ENCODE data around the gene KRT23. TPM values are rescaled to one million over a fixed set of nuclear protein-coding genes. Genes with fewer than 3 reads are reported as not detected.

The KRT23 gene
- polyA plus RNA-seq, 1 experiment = 0.06 TPM

- Histone ChIP-seq H3K27me3 (ENCODE audit: control insufficient read depth, insufficient read depth, low read length) (no peaks in the 10 kb centered on the region), H3K27ac (ENCODE audit: low read depth, low read length) (peak overlapping the region; percentile 83), H3K9me3 (ENCODE audit: control insufficient read depth, insufficient read depth, low read length) (no peaks in the 10 kb centered on the region), H3K4me3 (ENCODE audit: low read depth, low read length) (peak overlapping the region; percentile 21; the same call in 1 of the 2 replicates)
- no peak for TF ChIP-seq CTCF (IDR thresholded peaks at IDR 0.05; ENCODE audit: low read depth, low read length)
- ChIA-PET POLR2A (no interaction called here), CTCF (interaction anchor here (1.2 to 4.2 kb wide), 3 partner anchors 419 to 745 kb away, joined by 6 to 29 read pairs (median 8); no protein-coding TSS in a partner anchor)
- no peak for DNase-seq (ENCODE audit: low read depth, low spot score)
These were observed 34.2 kb downstream of the KRT23 start for GRCh38 chr17:40903129-40903847.

GRCh38 chr17:40902498-40902897 lies 34.9 kb downstream of the KRT23 start:
- ChIA-PET CTCF (interaction anchor here (0.6 to 4.2 kb wide), 5 partner anchors 30 to 761 kb away, joined by 3 to 29 read pairs (median 9); no protein-coding TSS in a partner anchor), POLR2A (interaction anchor here (1.2 kb wide), 1 partner anchor 786 kb away, joined by 4 read pairs; the partner anchor contains the start of gene EIF1)
- Histone ChIP-seq H3K27ac (ENCODE audit: low read depth, low read length) (peak overlapping the region; percentile 83), H3K9me3 (ENCODE audit: control insufficient read depth, insufficient read depth, low read length) (no peaks in the 10 kb centered on the region), H3K4me3 (ENCODE audit: low read depth, low read length) (no peak overlapping the region), H3K27me3 (ENCODE audit: control insufficient read depth, insufficient read depth, low read length) (no peaks in the 10 kb centered on the region)
- TF ChIP-seq CTCF (IDR thresholded peaks at IDR 0.05; ENCODE audit: low read depth, low read length) = no peak
- DNase-seq (ENCODE audit: low read depth, low spot score) = no peak

GRCh38 chr17:40901981-40902474 lies 35.4 kb downstream of the KRT23 start:
- DNase-seq (ENCODE audit: low read depth, low spot score) = no peak
- POLR2A ChIA-PET = interaction anchor here (1.2 kb wide), 1 partner anchor 786 kb away, joined by 4 read pairs; the partner anchor contains the start of gene EIF1
- CTCF ChIA-PET = interaction anchor here (0.5 to 4.2 kb wide), 7 partner anchors 30 to 761 kb away, joined by 3 to 29 read pairs (median 8); no protein-coding TSS in a partner anchor
- no peaks in the 10 kb centered on the region for H3K27me3 ChIP-seq (ENCODE audit: control insufficient read depth, insufficient read depth, low read length)
- no peaks in the 10 kb centered on the region for H3K9me3 ChIP-seq (ENCODE audit: control insufficient read depth, insufficient read depth, low read length)
- peak overlapping the region; percentile 83 for H3K27ac ChIP-seq (ENCODE audit: low read depth, low read length)
- TF ChIP-seq CTCF (IDR thresholded peaks at IDR 0.05; ENCODE audit: low read depth, low read length) = no peak
- H3K4me3 ChIP-seq (ENCODE audit: low read depth, low read length) = no peak overlapping the region

GRCh38 chr17:40900809-40901356 lies 36.6 kb downstream of the KRT23 start:
- H3K27me3 ChIP-seq (ENCODE audit: control insufficient read depth, insufficient read depth, low read length) = no peaks in the 10 kb centered on the region
- no peak overlapping the region for H3K4me3 ChIP-seq (ENCODE audit: low read depth, low read length)
- no peaks in the 10 kb centered on the region for H3K9me3 ChIP-seq (ENCODE audit: control insufficient read depth, insufficient read depth, low read length)
- TF ChIP-seq CTCF (IDR thresholded peaks at IDR 0.05; ENCODE audit: low read depth, low read length) = no peak
- ChIA-PET CTCF (interaction anchor here (1.3 to 4.2 kb wide), 6 partner anchors 44 to 765 kb away, joined by 3 to 29 read pairs (median 8); no protein-coding TSS in a partner anchor), POLR2A (no interaction called here)
- no peak for DNase-seq (ENCODE audit: low read depth, low spot score)
- no peak overlapping the region for H3K27ac ChIP-seq (ENCODE audit: low read depth, low read length)
